ENCODE results near the gene P3H4. TPM values are rescaled to one million over a fixed set of nuclear protein-coding genes. Genes with fewer than 3 reads are reported as not detected.

The P3H4 gene
- polyA plus RNA-seq, 1 donor from 2014 or later: 17.8 TPM

GRCh38 chr17:41772586-41773189, 39.1 kb downstream of the P3H4 start:
- Histone ChIP-seq H3K9me3 (ENCODE audit: low read length) (no peaks in the 10 kb centered on the region), H3K9me2 (ENCODE audit: insufficient read depth, low read length) (no peaks in the 10 kb centered on the region), H3K9ac (ENCODE audit: low read length) (no peak overlapping the region), H4K20me1 (ENCODE audit: insufficient read depth) (peaks cover 30% of the 10 kb centered on the region), H3K4me2 (ENCODE audit: low read length) (no peak overlapping the region), H2AFZ (ENCODE audit: low read depth, low read length) (no peak overlapping the region), H3K27me3 (ENCODE audit: insufficient read depth, low read depth, low read length) (no peaks in the 10 kb centered on the region), H3K27ac (ENCODE audit: low read length) (no peak overlapping the region), H3K79me2 (replicated peaks; ENCODE audit: insufficient read depth, low read length) (peaks cover 28% of the 10 kb centered on the region), H3K4me3 (ENCODE audit: low read length) (no peak overlapping the region), H3K36me3 (ENCODE audit: insufficient read depth, low read length) (no peaks in the 10 kb centered on the region), H3F3A (ENCODE audit: insufficient read depth, low read length, poor library complexity, severe bottlenecking) (no peaks in the 10 kb centered on the region)
- TF ChIP-seq REST (IDR thresholded peaks at IDR 0.05; ENCODE audit: borderline replicate concordance): no peak
- TF ChIP-seq MXI1 (conservative IDR thresholded peaks at IDR 0.05; ENCODE audit: poor library complexity, severe bottlenecking): no peak
- no peak for TF ChIP-seq RAD21 (conservative IDR thresholded peaks at IDR 0.05)
- TF ChIP-seq SMC3 (conservative IDR thresholded peaks at IDR 0.05; ENCODE audit: poor library complexity): no peak
- no peak for TF ChIP-seq EZH2 (IDR thresholded peaks at IDR 0.05; ENCODE audit: borderline replicate concordance, insufficient read depth, low read length, poor library complexity, severe bottlenecking)
- no peak for TF ChIP-seq POLR2AphosphoS5 (IDR thresholded peaks at IDR 0.05)
- no peak for TF ChIP-seq EP300 (conservative IDR thresholded peaks at IDR 0.05; ENCODE audit: poor library complexity, severe bottlenecking)
- TF ChIP-seq, protein P1, sequence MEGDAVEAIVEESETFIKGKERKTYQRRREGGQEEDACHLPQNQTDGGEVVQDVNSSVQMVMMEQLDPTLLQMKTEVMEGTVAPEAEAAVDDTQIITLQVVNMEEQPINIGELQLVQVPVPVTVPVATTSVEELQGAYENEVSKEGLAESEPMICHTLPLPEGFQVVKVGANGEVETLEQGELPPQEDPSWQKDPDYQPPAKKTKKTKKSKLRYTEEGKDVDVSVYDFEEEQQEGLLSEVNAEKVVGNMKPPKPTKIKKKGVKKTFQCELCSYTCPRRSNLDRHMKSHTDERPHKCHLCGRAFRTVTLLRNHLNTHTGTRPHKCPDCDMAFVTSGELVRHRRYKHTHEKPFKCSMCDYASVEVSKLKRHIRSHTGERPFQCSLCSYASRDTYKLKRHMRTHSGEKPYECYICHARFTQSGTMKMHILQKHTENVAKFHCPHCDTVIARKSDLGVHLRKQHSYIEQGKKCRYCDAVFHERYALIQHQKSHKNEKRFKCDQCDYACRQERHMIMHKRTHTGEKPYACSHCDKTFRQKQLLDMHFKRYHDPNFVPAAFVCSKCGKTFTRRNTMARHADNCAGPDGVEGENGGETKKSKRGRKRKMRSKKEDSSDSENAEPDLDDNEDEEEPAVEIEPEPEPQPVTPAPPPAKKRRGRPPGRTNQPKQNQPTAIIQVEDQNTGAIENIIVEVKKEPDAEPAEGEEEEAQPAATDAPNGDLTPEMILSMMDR (IDR thresholded peaks at IDR 0.05; ENCODE audit: poor library complexity, severe bottlenecking): no peak
- no peak for TF ChIP-seq TAF1 (IDR thresholded peaks at IDR 0.05; ENCODE audit: low read depth)

GRCh38 chr17:41772218-41772585, 39.5 kb downstream of the P3H4 start:
- Histone ChIP-seq H3K4me3 (ENCODE audit: low read length) (no peak overlapping the region), H3K27me3 (ENCODE audit: insufficient read depth, low read depth, low read length) (no peaks in the 10 kb centered on the region), H3K9ac (ENCODE audit: low read length) (no peak overlapping the region), H4K20me1 (ENCODE audit: insufficient read depth) (peaks cover 25% of the 10 kb centered on the region), H3K9me3 (ENCODE audit: low read length) (no peaks in the 10 kb centered on the region), H2AFZ (ENCODE audit: low read depth, low read length) (no peak overlapping the region), H3K36me3 (ENCODE audit: insufficient read depth, low read length) (no peaks in the 10 kb centered on the region), H3K9me2 (ENCODE audit: insufficient read depth, low read length) (no peaks in the 10 kb centered on the region), H3F3A (ENCODE audit: insufficient read depth, low read length, poor library complexity, severe bottlenecking) (no peaks in the 10 kb centered on the region), H3K4me2 (ENCODE audit: low read length) (no peak overlapping the region), H3K79me2 (replicated peaks; ENCODE audit: insufficient read depth, low read length) (peaks cover 23% of the 10 kb centered on the region), H3K27ac (ENCODE audit: low read length) (no peak overlapping the region)
- TF ChIP-seq EP300 (conservative IDR thresholded peaks at IDR 0.05; ENCODE audit: poor library complexity, severe bottlenecking) (no peak), TAF1 (IDR thresholded peaks at IDR 0.05; ENCODE audit: low read depth) (no peak), RAD21 (conservative IDR thresholded peaks at IDR 0.05) (no peak), POLR2AphosphoS5 (IDR thresholded peaks at IDR 0.05) (no peak), MXI1 (conservative IDR thresholded peaks at IDR 0.05; ENCODE audit: poor library complexity, severe bottlenecking) (no peak), EZH2 (IDR thresholded peaks at IDR 0.05; ENCODE audit: borderline replicate concordance, insufficient read depth, low read length, poor library complexity, severe bottlenecking) (no peak), REST (IDR thresholded peaks at IDR 0.05; ENCODE audit: borderline replicate concordance) (no peak)
- TF ChIP-seq, protein P1 (IDR thresholded peaks at IDR 0.05; ENCODE audit: poor library complexity, severe bottlenecking): no peak
